ENCODE results near the gene SUN5. TPM values are rescaled to one million over a fixed set of nuclear protein-coding genes. Genes with fewer than 3 reads are reported as not detected.

SUN5 gene
- total and polyA plus RNA-seq, 2 of the 8 experiments (the other 6 are each of a cell fraction or from before 2014, with no cell fraction given), result not detected

DNA sequence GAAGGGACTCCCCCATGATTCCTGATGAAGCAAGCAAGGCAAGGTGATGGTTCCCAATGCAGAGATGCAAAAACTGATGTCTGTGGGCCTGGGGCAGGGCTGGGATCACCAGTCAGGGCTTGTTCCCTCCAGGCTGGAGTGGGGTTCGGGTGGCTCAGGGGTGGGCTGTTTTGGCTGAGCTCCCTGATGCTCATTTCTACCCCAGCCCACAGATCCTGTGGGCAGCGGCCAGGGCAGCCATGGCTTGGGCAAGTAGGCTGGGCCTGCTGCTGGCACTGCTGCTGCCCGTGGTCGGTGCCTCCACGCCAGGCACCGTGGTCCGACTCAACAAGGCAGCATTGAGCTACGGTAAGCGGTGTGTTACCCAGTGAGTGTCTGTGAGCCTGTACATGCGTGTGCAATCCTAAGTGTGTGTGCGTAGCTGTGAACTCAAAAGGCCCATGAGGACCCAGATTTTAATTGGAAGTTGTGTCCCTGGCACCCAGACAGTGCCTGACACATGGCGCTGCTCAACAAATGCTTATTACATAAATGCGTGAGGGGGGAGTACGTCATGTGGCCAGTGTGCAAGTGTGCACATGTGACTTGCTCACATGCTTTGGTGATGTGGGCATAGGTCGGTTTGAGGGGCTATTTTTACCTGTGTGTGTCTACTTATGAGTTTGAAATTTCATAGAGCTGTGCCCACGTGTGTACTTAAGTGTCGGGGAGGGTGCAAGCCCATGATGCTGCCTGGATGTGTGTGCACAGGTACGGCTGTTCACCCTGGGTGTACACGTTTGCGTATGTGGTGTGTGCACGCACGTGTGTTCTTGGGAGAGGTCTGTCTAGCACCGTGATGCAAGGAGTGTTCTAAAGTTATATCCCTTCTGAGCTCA, 4.3 kb upstream of the SUN5 start:
- Histone ChIP-seq H3K9ac (replicated peaks in 1 of 4; ENCODE audit: extremely low read depth in 1 of 4, low read depth in 3 of 4, low read length in 3 of 4) (no peak overlapping the region), H3K27me3 (replicated peaks in 1 of 4; ENCODE audit: control insufficient read depth in 3 of 4, extremely low read depth in 1 of 4, insufficient read depth in 3 of 4, low read length in 3 of 4) (no peaks in the 10 kb centered on the region), H4K8ac (ENCODE audit: extremely low read depth, insufficient read depth, low read length) (no peak overlapping the region; the same call in 1 of the 2 replicates), H2AK5ac (ENCODE audit: low read depth, low read length) (no peak overlapping the region), H3K14ac (ENCODE audit: insufficient read length) (no peak overlapping the region), H2BK20ac (ENCODE audit: low read length) (no peak overlapping the region), H2BK12ac (ENCODE audit: low read depth, low read length) (peak overlapping the region; percentile 63; the same call in 1 of the 2 replicates), H4K91ac (replicated peaks; ENCODE audit: insufficient read length, low read length) (no peak overlapping the region), H4K5ac (ENCODE audit: insufficient read length, low read depth, low read length) (no peak overlapping the region), H3K4me1 (replicated peaks in 1 of 4; ENCODE audit: control insufficient read depth in 3 of 4, insufficient read depth in 4 of 4, low read length in 3 of 4) (no peaks in the 10 kb centered on the region; a peak in 1 of 7 replicates), H3K56ac (replicated peaks; ENCODE audit: insufficient read length, low read depth, low read length) (no peak overlapping the region), H3K79me2 (ENCODE audit: control insufficient read depth in 1 of 2, insufficient read depth in 2 of 2, low read length in 2 of 2) (no peaks in the 10 kb centered on the region), H3K27ac (ENCODE audit: low read depth, low read length) (no peak overlapping the region), H3K18ac (ENCODE audit: extremely low read depth, low read length) (no peak overlapping the region), H3K9me3 (ENCODE audit: insufficient read depth in 2 of 2, low read depth in 1 of 2, low read length in 1 of 2) (0 out of 4 replicates have a peak, but pooled peaks cover 0 to 2% of the 10 kb centered on the region in 2 experiments), H2BK5ac (ENCODE audit: low read depth, low read length) (peak overlapping the region; percentile 75), H3K36me3 (ENCODE audit: control insufficient read depth in 2 of 4, insufficient read depth in 4 of 4, low read length in 3 of 4) (no peaks in the 10 kb centered on the region), H3K79me1 (ENCODE audit: low read depth, low read length) (no peaks in the 10 kb centered on the region), H4K20me1 (replicated peaks in 1 of 2; ENCODE audit: control insufficient read depth in 1 of 2, insufficient read depth in 2 of 2, low read length in 2 of 2) (no peaks in the 10 kb centered on the region), H3K4me3 (ENCODE audit: extremely low read depth in 1 of 4, insufficient read depth in 2 of 4, low read depth in 3 of 4, low read length in 4 of 4) (no peak overlapping the region), H3K23ac (ENCODE audit: insufficient read length) (no peak overlapping the region), H2AFZ (ENCODE audit: low read length) (no peak overlapping the region), H3K4ac (replicated peaks; ENCODE audit: insufficient read length, low read depth, low read length) (no peak overlapping the region), H3K23me2 (ENCODE audit: low read depth, low read length) (no peaks in the 10 kb centered on the region), H2BK120ac (replicated peaks; ENCODE audit: low read depth, low read length) (no peak overlapping the region), H3K4me2 (ENCODE audit: insufficient read depth in 1 of 2, low read depth in 2 of 2, low read length in 2 of 2) (no peak overlapping the region), H2BK15ac (ENCODE audit: low read length) (no peak overlapping the region)
- WGBS, 2 experiments (ENCODE audit: extremely low coverage in 1 of 2, insufficient coverage in 1 of 2, insufficient read length in 1 of 2, insufficient replicate concordance in 2 of 2, low coverage in 1 of 2, low lambda C conversion rate in 2 of 2, missing lambda C conversion rate in 1 of 2), result 92% methylated on average over 23 of the region's 23 CpGs; no CpG with 5 or more reads in 1 of the 2 experiments
- DNase-seq (ENCODE audit: low read depth in 1 of 2, low spot score in 2 of 2) (no peak), FAIRE-seq (no peak)
- ChIA-PET POLR2A (ENCODE audit: partially characterized antibody) (no interaction called here), CTCF (ENCODE audit: partially characterized antibody) (interaction anchor here (1.4 to 3.8 kb wide), 3 partner anchors 14 to 114 kb away, joined by 3 to 22 read pairs (median 4); no protein-coding TSS in a partner anchor)
- no peak for TF ChIP-seq JUND (IDR thresholded peaks at IDR 0.05; ENCODE audit: low read length)
- TF ChIP-seq MAFK (IDR thresholded peaks at IDR 0.05; ENCODE audit: low read depth, low read length), result no peak
- TF ChIP-seq RBBP5 (IDR thresholded peaks at IDR 0.05; ENCODE audit: borderline replicate concordance, low read depth, low read length), result no peak
- no peak for TF ChIP-seq TCF12 (IDR thresholded peaks at IDR 0.05; ENCODE audit: low read depth, low read length)
